ENCODE data around the gene FBF1. TPM values are rescaled to one million over a fixed set of nuclear protein-coding genes. Genes with fewer than 3 reads are reported as not detected.

Gene FBF1
- total RNA-seq, 2 donors from 2014 or later: 25.9 to 39.1 TPM

DNA sequence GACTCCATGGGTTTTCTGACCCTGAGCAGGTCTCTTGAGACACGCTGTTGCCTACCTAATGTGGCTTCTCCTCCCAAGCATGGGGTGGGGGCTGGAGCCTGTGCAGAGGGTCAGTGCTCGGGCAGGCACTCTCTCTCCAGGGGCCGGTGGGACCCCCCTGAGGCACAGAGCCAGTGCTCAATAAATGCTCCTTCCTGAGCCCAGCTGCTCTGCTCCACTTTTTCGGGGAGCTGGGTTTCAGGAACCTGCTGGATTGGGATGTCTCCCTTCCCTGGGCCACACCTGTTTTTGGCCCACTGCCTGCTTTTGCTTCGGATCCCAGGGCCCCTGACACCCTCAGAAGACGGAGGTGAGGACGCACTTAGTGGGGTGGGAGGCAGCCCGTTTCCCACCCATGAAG lies 42.8 kb downstream of the FBF1 start:
- Mint-ChIP-seq H3K4me3 (no peak overlapping the region), H3K27ac (peak overlapping the region; percentile 59), H3K4me1 (peaks cover 24% of the 10 kb centered on the region), H3K36me3 (ENCODE audit: low read depth) (peaks cover 28% of the 10 kb centered on the region), H3K9me3 (no peaks in the 10 kb centered on the region), H3K27me3 (ENCODE audit: insufficient read depth) (no peaks in the 10 kb centered on the region)
- no peaks in the 10 kb centered on the region for H3K9me3 ChIP-seq (ENCODE audit: control insufficient read depth, low read length)
- no peak overlapping the region for H3K4me3 ChIP-seq (ENCODE audit: low read length)
- TF ChIP-seq, protein P1, sequence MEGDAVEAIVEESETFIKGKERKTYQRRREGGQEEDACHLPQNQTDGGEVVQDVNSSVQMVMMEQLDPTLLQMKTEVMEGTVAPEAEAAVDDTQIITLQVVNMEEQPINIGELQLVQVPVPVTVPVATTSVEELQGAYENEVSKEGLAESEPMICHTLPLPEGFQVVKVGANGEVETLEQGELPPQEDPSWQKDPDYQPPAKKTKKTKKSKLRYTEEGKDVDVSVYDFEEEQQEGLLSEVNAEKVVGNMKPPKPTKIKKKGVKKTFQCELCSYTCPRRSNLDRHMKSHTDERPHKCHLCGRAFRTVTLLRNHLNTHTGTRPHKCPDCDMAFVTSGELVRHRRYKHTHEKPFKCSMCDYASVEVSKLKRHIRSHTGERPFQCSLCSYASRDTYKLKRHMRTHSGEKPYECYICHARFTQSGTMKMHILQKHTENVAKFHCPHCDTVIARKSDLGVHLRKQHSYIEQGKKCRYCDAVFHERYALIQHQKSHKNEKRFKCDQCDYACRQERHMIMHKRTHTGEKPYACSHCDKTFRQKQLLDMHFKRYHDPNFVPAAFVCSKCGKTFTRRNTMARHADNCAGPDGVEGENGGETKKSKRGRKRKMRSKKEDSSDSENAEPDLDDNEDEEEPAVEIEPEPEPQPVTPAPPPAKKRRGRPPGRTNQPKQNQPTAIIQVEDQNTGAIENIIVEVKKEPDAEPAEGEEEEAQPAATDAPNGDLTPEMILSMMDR (conservative IDR thresholded peaks at IDR 0.05): no peak
- no peak overlapping the region for H3K27ac ChIP-seq (ENCODE audit: low read depth, low read length)
- peak; percentile 47 for DNase-seq
- H3K4me1 ChIP-seq (ENCODE audit: control insufficient read depth, insufficient read depth, low read length): peaks cover 12% of the 10 kb centered on the region
- no peaks in the 10 kb centered on the region for H3K27me3 ChIP-seq (ENCODE audit: control insufficient read depth, insufficient read depth, low read length, poor library complexity, severe bottlenecking)
- 95 to 100% methylated on average over 3 to 8 of the region's 8 CpGs for WGBS, 2 experiments (ENCODE audit: insufficient coverage in 1 of 2, insufficient read length in 1 of 2)
- no peak overlapping the region for H3K9ac ChIP-seq (ENCODE audit: extremely low read depth, low read length, poor library complexity, severe bottlenecking)
- H3K36me3 ChIP-seq (ENCODE audit: control insufficient read depth, insufficient read depth, low read length): peaks cover 39% of the 10 kb centered on the region

DNA sequence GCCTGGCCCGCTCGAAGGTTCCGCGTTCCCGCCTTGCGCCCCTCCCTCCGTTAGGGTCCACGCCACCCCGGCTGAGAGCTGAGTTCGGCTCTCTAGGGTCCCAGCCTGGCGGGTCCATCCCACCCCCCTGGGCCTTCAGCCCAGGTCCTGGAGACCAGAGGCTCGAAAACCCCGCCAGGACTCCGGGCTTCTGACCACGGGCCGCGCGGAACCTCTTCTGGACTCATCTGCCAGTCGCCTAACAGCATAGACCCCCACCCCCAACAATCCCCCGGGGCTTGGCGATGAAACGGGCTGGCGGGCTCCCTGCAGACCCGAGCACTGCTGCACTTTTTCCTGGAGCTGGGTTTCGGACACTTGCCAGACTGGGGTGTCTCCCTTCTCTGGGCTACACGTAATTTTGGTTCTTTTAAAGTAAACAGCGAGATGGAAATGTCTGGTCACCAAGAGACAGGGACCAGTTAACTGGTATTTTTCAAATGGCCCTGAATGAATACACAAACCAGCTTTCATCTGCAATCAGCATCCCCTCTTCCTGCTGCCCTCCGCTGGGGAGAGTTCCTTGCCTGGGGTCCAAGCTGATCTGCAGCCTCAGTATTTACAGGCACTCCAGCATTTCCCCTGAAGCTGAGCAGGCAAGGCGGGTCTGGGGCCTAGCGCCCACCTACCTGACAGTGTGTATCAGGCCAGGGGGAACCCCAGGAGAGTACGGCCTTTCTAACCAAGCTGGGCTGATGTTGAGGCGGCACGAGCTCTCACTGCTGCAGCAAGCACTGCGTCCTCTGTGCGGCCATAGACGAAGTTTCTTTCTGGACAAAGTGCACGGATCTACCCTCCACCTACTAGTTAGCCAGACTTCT lies 43.5 kb downstream of the FBF1 start:
- peak overlapping the region; percentile 88 for H3K4me3 ChIP-seq (ENCODE audit: low read length)
- no peak overlapping the region for H3K9ac ChIP-seq (ENCODE audit: extremely low read depth, low read length, poor library complexity, severe bottlenecking)
- H3K4me1 ChIP-seq (ENCODE audit: control insufficient read depth, insufficient read depth, low read length): peaks cover 12% of the 10 kb centered on the region
- Mint-ChIP-seq H3K9me3 (no peaks in the 10 kb centered on the region), H3K4me3 (peak overlapping the region; percentile 72), H3K36me3 (ENCODE audit: low read depth) (peaks cover 27% of the 10 kb centered on the region), H3K4me1 (peaks cover 24% of the 10 kb centered on the region), H3K27me3 (ENCODE audit: insufficient read depth) (no peaks in the 10 kb centered on the region), H3K27ac (peak overlapping the region; percentile 59)
- WGBS, 2 experiments (ENCODE audit: insufficient coverage in 1 of 2, insufficient read length in 1 of 2): 52 to 56% methylated on average over 24 to 37 of the region's 37 CpGs
- H3K9me3 ChIP-seq (ENCODE audit: control insufficient read depth, low read length): no peaks in the 10 kb centered on the region
- peak; percentile 79 for DNase-seq
- H3K27ac ChIP-seq (ENCODE audit: low read depth, low read length): peak overlapping the region; percentile 4
- H3K36me3 ChIP-seq (ENCODE audit: control insufficient read depth, insufficient read depth, low read length): peaks cover 36% of the 10 kb centered on the region
- no peaks in the 10 kb centered on the region for H3K27me3 ChIP-seq (ENCODE audit: control insufficient read depth, insufficient read depth, low read length, poor library complexity, severe bottlenecking)
- TF ChIP-seq, protein P1 (conservative IDR thresholded peaks at IDR 0.05): no peak

DNA sequence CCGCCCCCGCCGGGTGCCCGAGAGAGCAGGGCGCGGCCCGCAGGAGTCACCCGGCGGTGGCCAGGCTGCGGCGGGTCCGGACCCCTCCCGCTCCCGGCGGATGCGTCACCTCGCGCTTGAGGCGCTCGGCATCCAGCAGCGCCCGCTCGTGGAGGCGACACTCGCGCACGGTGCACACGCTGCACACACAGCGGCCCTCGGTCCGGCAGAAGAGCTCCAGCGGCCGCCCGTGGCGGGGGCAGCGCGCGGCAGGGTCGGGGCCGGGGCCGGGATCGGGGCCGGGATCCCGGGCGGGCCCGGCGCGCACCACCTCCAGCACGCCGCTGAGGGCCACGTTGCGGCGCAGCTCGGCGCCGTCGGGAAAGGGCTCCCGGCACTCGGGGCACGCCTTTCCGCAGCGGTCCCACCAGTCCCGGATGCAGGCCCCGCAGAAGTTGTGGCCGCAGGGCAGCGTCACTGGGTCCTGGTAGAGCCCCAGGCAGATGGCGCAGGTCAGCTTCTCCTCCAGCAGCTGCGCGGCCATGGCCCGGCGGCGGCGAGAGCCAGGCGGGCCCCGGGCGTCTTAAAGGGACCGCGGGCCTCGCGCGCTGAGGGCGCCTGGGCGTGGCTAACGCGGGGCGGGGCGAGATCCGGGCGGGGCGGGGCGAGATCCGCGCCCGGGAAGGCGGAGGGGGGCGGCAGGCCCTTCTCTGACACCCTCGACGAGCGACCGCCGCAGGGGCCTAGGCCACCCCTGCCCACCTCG lies 44.3 kb downstream of the FBF1 start, which contains the start of gene TRIM65:
TSS of gene TRIM65 (minus strand) at position 537 of the 745 bp plus-strand sequence. CDS start at position 523, 14 bp downstream.
- H3K27ac Mint-ChIP-seq: peak within 1 kb of the TSS; percentile 91
- peaks cover 12% of the 10 kb centered on the region for H3K4me1 ChIP-seq (ENCODE audit: control insufficient read depth, insufficient read depth, low read length)
- DNase-seq: peak; percentile 96
- 0% methylated on average over 18 to 102 of the region's 102 CpGs for WGBS, 2 experiments (ENCODE audit: insufficient coverage in 1 of 2, insufficient read length in 1 of 2)
- TF ChIP-seq, protein P1 (conservative IDR thresholded peaks at IDR 0.05): no peak
- peaks cover 31% of the 10 kb centered on the region for H3K36me3 ChIP-seq (ENCODE audit: control insufficient read depth, insufficient read depth, low read length)
- no peaks in the 10 kb centered on the region for H3K9me3 Mint-ChIP-seq
- H3K27me3 Mint-ChIP-seq (ENCODE audit: insufficient read depth): no peaks in the 10 kb centered on the region
- peaks cover 23% of the 10 kb centered on the region for H3K36me3 Mint-ChIP-seq (ENCODE audit: low read depth)
- H3K4me3 Mint-ChIP-seq: peak within 1 kb of the TSS; percentile 72
- peak within 1 kb of the TSS; percentile 88 for H3K4me3 ChIP-seq (ENCODE audit: low read length)
- no peaks in the 10 kb centered on the region for H3K27me3 ChIP-seq (ENCODE audit: control insufficient read depth, insufficient read depth, low read length, poor library complexity, severe bottlenecking)
- no peaks in the 10 kb centered on the region for H3K9me3 ChIP-seq (ENCODE audit: control insufficient read depth, low read length)
- H3K9ac ChIP-seq (ENCODE audit: extremely low read depth, low read length, poor library complexity, severe bottlenecking): peak within 1 kb of the TSS; percentile 64
- H3K4me1 Mint-ChIP-seq: peaks cover 24% of the 10 kb centered on the region
- H3K27ac ChIP-seq (ENCODE audit: low read depth, low read length): peak within 1 kb of the TSS; percentile 68

All from endodermal cell (in vitro differentiated cells).